Mesenchymal stem cell (in vitro differentiated cells and primary cell): ENCODE measurements around the gene TWF2. TPM values are rescaled to one million over a fixed set of nuclear protein-coding genes. Genes with fewer than 3 reads are reported as not detected.
A peak's percentile ranks its signal among the peaks of the same experiment; 100 is the strongest.
"Not testable (repeated sequence)": the region's sequence is repeated elsewhere in the genome, so short reads cannot be mapped to it uniquely, and the experiment has no call there.

Experiments used
- DNase-seq: peaks from one replicate; pipeline ENCODE4 v3.0.0-alpha.2; 2013
- H2AFZ ChIP-seq: one replicate; pipeline ENCODE4 v1.6.1; 2013; ENCODE audit warnings: low read depth, mild to moderate bottlenecking, control low read depth, inconsistent platforms, low read length, moderate library complexity
- H2AK5ac ChIP-seq: 2 replicates; pipeline ENCODE4 v1.6.1; 2013; ENCODE audit warnings: low read length, moderate library complexity, mild to moderate bottlenecking, inconsistent platforms; ENCODE audit not compliant: severe bottlenecking
- H2BK120ac ChIP-seq: one replicate; pipeline ENCODE4 v1.6.1; 2013; ENCODE audit warnings: low read depth, mild to moderate bottlenecking, inconsistent platforms, low read length, moderate library complexity
- H2BK12ac ChIP-seq, 2 experiments: one replicate each; pipeline ENCODE4 v1.6.1; 2013; ENCODE audit warnings: inconsistent platforms in 2 of 2, low read length in 2 of 2, mild to moderate bottlenecking in 2 of 2, moderate library complexity in 2 of 2, control low read depth in 1 of 2
- H2BK15ac ChIP-seq: one replicate; pipeline ENCODE4 v1.6.1; 2013; ENCODE audit warnings: mild to moderate bottlenecking, low read depth, inconsistent platforms; ENCODE audit not compliant: poor library complexity, severe bottlenecking
- H2BK5ac ChIP-seq: 2 replicates; pipeline ENCODE4 v1.6.1; 2013; ENCODE audit warnings: low read depth, mild to moderate bottlenecking, low read length, control low read depth, inconsistent platforms; ENCODE audit not compliant: poor library complexity, severe bottlenecking
- H3K14ac ChIP-seq, 2 experiments: one replicate each; pipeline ENCODE4 v1.6.1; 2013; ENCODE audit warnings: inconsistent platforms in 2 of 2, low read length in 2 of 2, control low read depth in 1 of 2, mild to moderate bottlenecking in 1 of 2, moderate library complexity in 1 of 2
- H3K18ac ChIP-seq, 2 experiments: one replicate each; pipeline ENCODE4 v1.6.1; 2013; ENCODE audit warnings: inconsistent platforms in 2 of 2, low read length in 2 of 2, control low read depth in 1 of 2, low read depth in 1 of 2, mild to moderate bottlenecking in 1 of 2
- H3K23ac ChIP-seq, 2 experiments: one replicate each; pipeline ENCODE4 v1.6.1; 2013; ENCODE audit warnings: inconsistent platforms in 2 of 2, low read length in 2 of 2, mild to moderate bottlenecking in 2 of 2, moderate library complexity in 2 of 2, control low read depth in 1 of 2
- H3K27ac ChIP-seq: 2 replicates; pipeline ENCODE4 v1.5.1; 2013; ENCODE audit warnings: mild to moderate bottlenecking, moderate library complexity, low read length, control low read depth, inconsistent platforms; ENCODE audit not compliant: poor library complexity, severe bottlenecking
- H3K27me3 ChIP-seq, 2 experiments: 2 replicates each; pipeline versions ENCODE4 v1.6.1 to v1.7.0; 2013; ENCODE audit warnings: low read length in 2 of 2, mild to moderate bottlenecking in 2 of 2, moderate library complexity in 2 of 2, control low read depth in 1 of 2, inconsistent platforms in 1 of 2; ENCODE audit not compliant: control insufficient read depth in 1 of 2, insufficient read depth in 1 of 2
- H3K36me3 ChIP-seq, 2 experiments: 2 replicates each; pipeline versions ENCODE4 v1.6.1 to v1.7.0; 2013; ENCODE audit warnings: low read length in 2 of 2, control low read depth in 1 of 2, inconsistent platforms in 1 of 2, low read depth in 1 of 2, mild to moderate bottlenecking in 1 of 2; ENCODE audit not compliant: insufficient read depth in 2 of 2, control insufficient read depth in 1 of 2
- H3K4ac ChIP-seq, 2 experiments: one replicate each; pipeline ENCODE4 v1.6.1; 2013; ENCODE audit warnings: inconsistent platforms in 2 of 2, low read length in 2 of 2, mild to moderate bottlenecking in 2 of 2, moderate library complexity in 2 of 2, control low read depth in 1 of 2, low read depth in 1 of 2
- H3K4me1 ChIP-seq: 2 replicates; pipeline ENCODE4 v1.6.1; 2013; ENCODE audit warnings: low read depth, low read length, control low read depth; ENCODE audit not compliant: control insufficient read depth, insufficient read depth
- H3K4me2 ChIP-seq: 2 replicates; pipeline ENCODE4 v1.6.1; 2013; ENCODE audit warnings: low read length, mild to moderate bottlenecking, inconsistent platforms; ENCODE audit not compliant: poor library complexity, severe bottlenecking
- H3K4me3 ChIP-seq, 2 experiments: 2 replicates each; pipeline versions ENCODE4 v1.5.1 to v1.7.0; 2013; ENCODE audit warnings: low read length in 2 of 2, mild to moderate bottlenecking in 2 of 2, control low read depth in 1 of 2, low read depth in 1 of 2; ENCODE audit not compliant: insufficient read depth in 1 of 2
- H3K79me1 ChIP-seq: replicated peaks from 2 replicates; pipeline ENCODE4 v1.6.1; 2013; ENCODE audit warnings: mild to moderate bottlenecking, control low read depth, low read length, inconsistent platforms; ENCODE audit not compliant: poor library complexity, severe bottlenecking
- H3K9ac ChIP-seq: 2 replicates; pipeline ENCODE4 v1.7.0; 2013; ENCODE audit warnings: mild to moderate bottlenecking, low read length, moderate library complexity
- H3K9me3 ChIP-seq: 2 replicates; pipeline ENCODE4 v1.7.0; 2013; ENCODE audit warnings: mild to moderate bottlenecking, low read length; ENCODE audit not compliant: control insufficient read depth
- H4K8ac ChIP-seq: one replicate; pipeline ENCODE4 v1.6.1; 2013; ENCODE audit warnings: inconsistent platforms, mild to moderate bottlenecking, low read length, moderate library complexity
- H4K91ac ChIP-seq: one replicate; pipeline ENCODE4 v1.6.1; 2013; ENCODE audit warnings: mild to moderate bottlenecking, low read length, inconsistent platforms
- WGBS: methylation state at CpG from one replicate; pipeline ENCODE4 v1.1.7; 2013; ENCODE audit warnings: mixed read lengths; 5-methylcytosine and 5-hydroxymethylcytosine counted together
- polyA plus RNA-seq, 2 experiments: library from polyadenylated mRNA; stranded (reverse); fragments of 200-250 nt; gene quantifications; one replicate each; pipeline ENCODE4 v1.2.3, GENCODE V29; 2013

TWF2 gene
- polyA plus RNA-seq (2013, experiment 1 of 2): 91.9 TPM
- 91.8 TPM for polyA plus RNA-seq (2013, experiment 2 of 2)

GRCh38 chr3:52238761-52239701 lies at the start of gene TWF2:
Gene TWF2, minus strand, starts transcription at chr3:52239158. Its CDS starts 142 bp downstream, at chr3:52239016.
- H2BK12ac ChIP-seq: peak within 1 kb of the TSS; percentile 67 to 79
- no peaks in the 10 kb centered on the region for H3K27me3 ChIP-seq
- DNase-seq: peak; percentile 79
- peak within 1 kb of the TSS; percentile 78 to 94 for H3K4me3 ChIP-seq
- peaks cover 16% of the 10 kb centered on the region for H3K79me1 ChIP-seq
- H2BK15ac ChIP-seq: peak within 1 kb of the TSS; percentile 92
- peak within 1 kb of the TSS; percentile 98 for H4K91ac ChIP-seq
- peak within 1 kb of the TSS; percentile 63 for H2BK5ac ChIP-seq
- under 1% methylated on average over 36 of the region's 92 CpGs for WGBS
- peak within 1 kb of the TSS; percentile 82 for H2BK120ac ChIP-seq
- H3K36me3 ChIP-seq: peaks cover 15 to 18% of the 10 kb centered on the region in 2 experiments
- H3K4ac ChIP-seq: peak within 1 kb of the TSS; percentile 83 to 90
- peaks cover 47% of the 10 kb centered on the region for H3K4me1 ChIP-seq
- peak within 1 kb of the TSS; percentile 95 for H3K9ac ChIP-seq
- H3K14ac ChIP-seq: peak within 1 kb of the TSS in 1 of 2 experiments; percentile 91
- H3K27ac ChIP-seq: peak within 1 kb of the TSS; percentile 86
- H3K18ac ChIP-seq: peak within 1 kb of the TSS; percentile 96 to 99
- H3K23ac ChIP-seq: peak within 1 kb of the TSS in 1 of 2 experiments; percentile 55
- H3K4me2 ChIP-seq: peak within 1 kb of the TSS; percentile 89
- H3K9me3 ChIP-seq: no peaks in the 10 kb centered on the region
- H4K8ac ChIP-seq: peak within 1 kb of the TSS; percentile 98
- no peak within 1 kb of the TSS for H2AFZ ChIP-seq
- peak within 1 kb of the TSS; percentile 66 for H2AK5ac ChIP-seq

- H2BK12ac ChIP-seq: no peak overlapping the region
- peak overlapping the region; percentile 90 for H2AK5ac ChIP-seq
- DNase-seq: no peak
- H2BK5ac ChIP-seq: no peak overlapping the region
- no peaks in the 10 kb centered on the region for H3K27me3 ChIP-seq
- peak overlapping the region; percentile 99 for H3K9ac ChIP-seq
- H2BK15ac ChIP-seq: no peak overlapping the region
- no peak overlapping the region for H3K18ac ChIP-seq
- H3K4ac ChIP-seq: no peak overlapping the region
- H4K8ac ChIP-seq: peak overlapping the region; percentile 71
- H3K4me3 ChIP-seq: peak overlapping the region in 1 of 2 experiments; percentile 94
- peaks cover 29 to 35% of the 10 kb centered on the region in 2 experiments for H3K36me3 ChIP-seq
- H3K9me3 ChIP-seq: no peaks in the 10 kb centered on the region
- H2AFZ ChIP-seq: no peak overlapping the region
- peak overlapping the region; percentile 52 for H3K4me2 ChIP-seq
- H3K23ac ChIP-seq: no peak overlapping the region
- H3K79me1 ChIP-seq: peaks cover 32% of the 10 kb centered on the region
- 96% methylated on average over 6 of the region's 6 CpGs for WGBS
- H3K27ac ChIP-seq: no peak overlapping the region
- no peak overlapping the region for H3K14ac ChIP-seq
- H2BK120ac ChIP-seq: no peak overlapping the region
- no peak overlapping the region for H4K91ac ChIP-seq
- peaks cover 32% of the 10 kb centered on the region for H3K4me1 ChIP-seq
Observed at GRCh38 chr3:52288674-52289073, 49.7 kb upstream of the TWF2 start.

DNA sequence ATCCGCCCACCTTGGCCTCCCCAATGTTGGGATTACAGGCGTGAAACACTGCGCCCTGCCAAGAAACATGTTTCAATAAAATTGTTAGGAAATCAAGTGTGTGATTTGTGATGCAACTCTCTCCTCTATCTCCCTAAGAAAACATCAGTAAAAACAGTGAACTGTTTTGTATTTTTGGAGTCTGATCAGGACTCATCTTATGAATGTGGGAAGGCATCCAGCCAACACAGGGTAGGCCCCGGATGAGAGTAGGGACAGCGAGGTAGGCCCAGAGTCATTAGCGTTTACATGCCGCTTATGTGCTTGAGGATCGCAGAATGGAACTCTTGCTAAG lies 47.8 kb upstream of the TWF2 start:
- WGBS: 83% methylated on average over 8 of the region's 8 CpGs
- peaks cover 38% of the 10 kb centered on the region for H3K4me1 ChIP-seq
- peak overlapping the region; percentile 99 for H3K9ac ChIP-seq
- DNase-seq: no peak
- H3K4me3 ChIP-seq: peak overlapping the region in 1 of 2 experiments; percentile 94
- peak overlapping the region; percentile 35 to 62 for H3K4ac ChIP-seq
- no peak overlapping the region for H3K18ac ChIP-seq
- H3K36me3 ChIP-seq: peaks cover 11 to 15% of the 10 kb centered on the region in 2 experiments
- no peak overlapping the region for H3K23ac ChIP-seq
- H3K27ac ChIP-seq: peak overlapping the region; percentile 98
- no peak overlapping the region for H2BK15ac ChIP-seq
- H3K9me3 ChIP-seq: no peaks in the 10 kb centered on the region
- H2BK12ac ChIP-seq: no peak overlapping the region
- peak overlapping the region; percentile 97 for H2AK5ac ChIP-seq
- peak overlapping the region in 1 of 2 experiments; percentile 14 for H3K14ac ChIP-seq
- H3K4me2 ChIP-seq: peak overlapping the region; percentile 43
- peaks cover 27% of the 10 kb centered on the region for H3K79me1 ChIP-seq
- H3K27me3 ChIP-seq: no peaks in the 10 kb centered on the region
- no peak overlapping the region for H2BK120ac ChIP-seq
- H4K91ac ChIP-seq: no peak overlapping the region
- H2BK5ac ChIP-seq: no peak overlapping the region
- H2AFZ ChIP-seq: no peak overlapping the region
- H4K8ac ChIP-seq: peak overlapping the region; percentile 59

DNA sequence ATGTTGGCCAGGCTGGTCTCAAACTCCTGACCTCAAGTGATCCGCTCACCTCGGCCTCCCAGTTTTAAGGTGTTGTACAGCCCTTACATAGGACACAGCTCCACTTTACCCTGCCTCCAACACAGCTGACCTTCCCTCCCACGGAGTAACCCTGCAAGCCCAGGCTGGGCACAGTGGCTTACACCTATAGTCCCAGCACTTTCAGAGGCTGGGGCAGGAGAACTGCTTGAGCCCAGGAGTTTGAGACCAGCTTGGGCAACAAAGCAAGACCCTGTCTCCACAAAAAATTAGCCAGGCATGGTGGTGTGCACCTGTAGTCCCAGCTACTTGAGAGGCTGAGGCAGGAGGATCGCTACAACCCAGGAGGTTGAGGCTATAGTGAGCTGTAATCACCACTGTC lies 45.1 kb upstream of the TWF2 start:
- H2BK15ac ChIP-seq, H2AFZ ChIP-seq, H3K14ac ChIP-seq, H3K36me3 ChIP-seq, H3K23ac ChIP-seq, H3K27me3 ChIP-seq, H3K18ac ChIP-seq, H2BK120ac ChIP-seq, H3K4me2 ChIP-seq, H4K91ac ChIP-seq, DNase-seq, H3K4me3 ChIP-seq, H3K4ac ChIP-seq, H3K9me3 ChIP-seq, H2BK12ac ChIP-seq, H4K8ac ChIP-seq, H3K9ac ChIP-seq: not testable (repeated sequence)
- peak overlapping the region; percentile 59 for H2BK5ac ChIP-seq
- peak overlapping the region; percentile 96 for H3K27ac ChIP-seq
- peaks cover 11% of the 10 kb centered on the region for H3K79me1 ChIP-seq
- H3K4me1 ChIP-seq: peaks cover 29% of the 10 kb centered on the region
- 98% methylated on average over 4 of the region's 4 CpGs for WGBS
- H2AK5ac ChIP-seq: peak overlapping the region; percentile 16
